ENCODE results near the gene KLHL26. TPM values are rescaled to one million over a fixed set of nuclear protein-coding genes. Genes with fewer than 3 reads are reported as not detected.

The KLHL26 gene
- polyA plus RNA-seq, 1 experiment: 2.3 TPM

DNA sequence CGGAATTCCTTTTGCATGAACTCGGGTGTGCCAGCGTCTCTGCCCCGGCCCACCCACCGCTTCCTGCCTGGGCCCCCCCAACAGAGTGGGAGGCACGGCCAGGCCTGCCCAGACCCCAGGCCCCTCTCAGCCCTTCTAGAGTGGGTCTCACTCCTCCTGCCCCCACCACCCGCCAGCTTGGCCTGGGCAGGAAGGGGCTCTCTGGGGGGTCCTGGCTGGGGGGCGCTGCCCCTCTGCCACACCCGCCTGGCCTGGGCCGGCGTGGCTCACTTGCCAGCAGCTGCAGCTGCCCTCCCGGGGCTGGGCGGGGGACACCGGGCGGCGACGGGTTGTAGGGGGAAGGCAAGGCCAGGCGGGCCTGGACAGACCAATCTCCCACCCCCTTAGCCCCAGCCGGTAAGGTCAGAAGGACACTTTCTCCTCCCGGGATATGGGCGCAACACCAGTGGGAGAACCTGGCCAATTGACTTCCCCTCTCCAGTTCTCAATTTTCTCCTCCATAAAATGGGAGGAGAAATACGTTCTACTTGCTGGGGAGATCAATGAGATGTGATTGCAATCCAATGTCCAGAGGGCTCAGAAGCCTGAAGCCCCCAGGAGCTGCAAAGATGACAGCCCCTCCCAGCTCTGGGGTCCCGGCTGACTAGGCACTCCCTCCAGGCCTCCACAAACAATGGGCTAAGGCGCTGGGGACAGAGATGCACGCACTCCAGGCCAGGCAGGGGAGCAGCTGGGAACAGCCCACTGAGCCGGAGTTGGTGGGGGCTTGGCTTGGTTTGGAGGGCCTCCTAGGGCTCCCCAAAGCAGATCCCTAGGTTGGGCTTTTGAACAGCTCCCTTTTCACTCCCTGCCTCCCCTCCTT, 32.6 kb upstream of the KLHL26 start:
- Histone ChIP-seq H3K27me3 (ENCODE audit: control insufficient read depth, insufficient read depth, low read length) (peaks cover 28% of the 10 kb centered on the region), H3K4me3 (ENCODE audit: low read depth, low read length) (no peak overlapping the region), H3K36me3 (ENCODE audit: control insufficient read depth, insufficient read depth, low read length) (no peaks in the 10 kb centered on the region)
- ChIA-PET CTCF (interaction anchor here (0.7 to 3.0 kb wide), 3 partner anchors 10 to 72 kb away, joined by 3 to 24 read pairs (median 4); no protein-coding TSS in a partner anchor), POLR2A (no interaction called here)
- TF ChIP-seq, protein P1, sequence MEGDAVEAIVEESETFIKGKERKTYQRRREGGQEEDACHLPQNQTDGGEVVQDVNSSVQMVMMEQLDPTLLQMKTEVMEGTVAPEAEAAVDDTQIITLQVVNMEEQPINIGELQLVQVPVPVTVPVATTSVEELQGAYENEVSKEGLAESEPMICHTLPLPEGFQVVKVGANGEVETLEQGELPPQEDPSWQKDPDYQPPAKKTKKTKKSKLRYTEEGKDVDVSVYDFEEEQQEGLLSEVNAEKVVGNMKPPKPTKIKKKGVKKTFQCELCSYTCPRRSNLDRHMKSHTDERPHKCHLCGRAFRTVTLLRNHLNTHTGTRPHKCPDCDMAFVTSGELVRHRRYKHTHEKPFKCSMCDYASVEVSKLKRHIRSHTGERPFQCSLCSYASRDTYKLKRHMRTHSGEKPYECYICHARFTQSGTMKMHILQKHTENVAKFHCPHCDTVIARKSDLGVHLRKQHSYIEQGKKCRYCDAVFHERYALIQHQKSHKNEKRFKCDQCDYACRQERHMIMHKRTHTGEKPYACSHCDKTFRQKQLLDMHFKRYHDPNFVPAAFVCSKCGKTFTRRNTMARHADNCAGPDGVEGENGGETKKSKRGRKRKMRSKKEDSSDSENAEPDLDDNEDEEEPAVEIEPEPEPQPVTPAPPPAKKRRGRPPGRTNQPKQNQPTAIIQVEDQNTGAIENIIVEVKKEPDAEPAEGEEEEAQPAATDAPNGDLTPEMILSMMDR (IDR thresholded peaks at IDR 0.05; ENCODE audit: insufficient read depth, low read depth, low read length): no peak
- DNase-seq (ENCODE audit: low read depth): no peak

DNA sequence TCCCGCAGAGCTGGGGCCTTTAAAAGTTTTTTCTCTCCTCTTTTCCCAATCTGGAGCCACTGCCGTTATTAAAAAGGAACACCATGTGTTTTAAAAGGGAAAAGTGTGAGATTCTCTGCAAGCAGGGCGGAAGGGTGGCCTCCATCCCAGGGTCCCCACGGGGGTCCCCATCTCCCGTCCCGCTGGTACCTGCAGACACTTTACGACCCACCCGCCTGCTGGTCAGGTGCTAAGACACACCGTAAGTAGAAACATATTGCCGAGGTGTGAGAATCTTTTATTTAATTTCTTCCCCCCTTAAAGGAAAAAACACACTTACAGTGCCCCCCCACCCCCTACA, 32.0 kb upstream of the KLHL26 start:
- H3K27me3 ChIP-seq (ENCODE audit: control insufficient read depth, insufficient read depth, low read length): peaks cover 30% of the 10 kb centered on the region
- ChIA-PET CTCF (interaction anchor here (0.6 to 3.0 kb wide), 3 partner anchors 10 to 229 kb away, joined by 3 to 24 read pairs (median 4); no protein-coding TSS in a partner anchor), POLR2A (no interaction called here)
- H3K4me3 ChIP-seq (ENCODE audit: low read depth, low read length): no peak overlapping the region
- H3K36me3 ChIP-seq (ENCODE audit: control insufficient read depth, insufficient read depth, low read length): no peaks in the 10 kb centered on the region
- no peak for DNase-seq (ENCODE audit: low read depth)
- TF ChIP-seq, protein P1 (IDR thresholded peaks at IDR 0.05; ENCODE audit: insufficient read depth, low read depth, low read length): no peak

DNA sequence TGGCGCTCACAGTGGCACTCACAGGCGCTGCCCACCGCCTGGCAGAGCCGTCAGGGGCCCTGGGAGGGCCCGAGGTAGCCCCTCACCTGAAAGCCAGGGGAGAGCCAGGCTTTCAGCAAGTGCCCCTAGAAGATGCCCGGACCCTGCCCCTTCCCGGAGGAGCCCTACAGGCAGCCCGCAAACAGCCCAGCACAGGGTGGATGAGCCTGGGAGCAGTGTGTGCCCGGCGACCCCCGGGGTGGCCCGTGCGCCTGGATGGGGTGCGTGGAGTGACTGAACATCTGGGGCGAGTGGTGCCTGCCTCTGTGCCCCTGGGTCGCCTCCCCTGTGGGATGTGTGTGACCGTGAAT, 31.7 kb upstream of the KLHL26 start:
- H3K27me3 ChIP-seq (ENCODE audit: control insufficient read depth, insufficient read depth, low read length): peaks cover 34% of the 10 kb centered on the region
- no peaks in the 10 kb centered on the region for H3K36me3 ChIP-seq (ENCODE audit: control insufficient read depth, insufficient read depth, low read length)
- no peak overlapping the region for H3K4me3 ChIP-seq (ENCODE audit: low read depth, low read length)
- TF ChIP-seq, protein P1 (IDR thresholded peaks at IDR 0.05; ENCODE audit: insufficient read depth, low read depth, low read length): no peak
- no peak for DNase-seq (ENCODE audit: low read depth)
- CTCF ChIA-PET: interaction anchor here (0.6 to 3.0 kb wide), 3 partner anchors 11 to 229 kb away, joined by 3 to 24 read pairs (median 4); no protein-coding TSS in a partner anchor
- POLR2A ChIA-PET: no interaction called here

DNA sequence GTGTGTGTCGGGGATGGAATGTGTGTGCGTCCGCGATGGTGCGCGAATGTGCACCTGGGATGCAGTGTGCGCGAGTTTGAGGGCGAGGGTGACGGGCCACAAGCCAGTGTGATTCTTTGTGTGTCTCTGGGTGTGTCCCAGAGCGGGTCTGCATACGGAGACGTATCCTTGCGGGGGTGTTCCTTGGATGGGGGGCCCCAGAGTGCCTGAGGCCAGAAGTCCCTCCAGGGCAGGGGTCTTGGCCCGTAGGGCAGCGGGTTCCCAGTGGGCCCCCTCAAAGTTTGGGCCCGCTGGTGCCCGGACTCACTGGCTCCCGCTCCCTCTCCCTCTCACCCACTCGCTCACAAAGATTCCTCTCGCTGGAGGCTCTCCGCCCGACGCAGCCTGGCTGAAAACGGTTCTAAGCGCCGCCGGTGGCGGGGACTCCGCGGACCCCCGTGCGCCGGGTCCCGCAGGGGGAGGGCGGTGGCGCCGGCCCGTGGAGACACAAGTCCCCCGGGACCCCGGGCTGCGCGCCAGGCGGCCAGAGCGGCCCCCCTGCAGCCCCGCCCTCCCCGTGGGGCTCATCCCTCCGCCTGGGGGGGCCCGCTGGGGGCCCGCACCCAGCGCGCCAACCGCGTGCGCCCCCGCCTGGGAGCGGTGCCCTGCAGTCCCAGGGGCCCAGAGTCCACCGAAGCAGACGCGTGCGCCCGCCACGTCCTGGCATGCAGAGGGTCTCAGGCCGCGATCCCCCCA, 31.1 kb upstream of the KLHL26 start:
- peaks cover 38% of the 10 kb centered on the region for H3K27me3 ChIP-seq (ENCODE audit: control insufficient read depth, insufficient read depth, low read length)
- ChIA-PET CTCF (interaction anchor here (0.6 kb wide), 1 partner anchor 228 kb away, joined by 4 read pairs; no protein-coding TSS in a partner anchor), POLR2A (no interaction called here)
- H3K36me3 ChIP-seq (ENCODE audit: control insufficient read depth, insufficient read depth, low read length): no peaks in the 10 kb centered on the region
- TF ChIP-seq, protein P1 (IDR thresholded peaks at IDR 0.05; ENCODE audit: insufficient read depth, low read depth, low read length): no peak
- no peak overlapping the region for H3K4me3 ChIP-seq (ENCODE audit: low read depth, low read length)
- DNase-seq (ENCODE audit: low read depth): no peak

All from BJ (cell line).